GM21447 (cell line): Measurements from ENCODE around the gene ADGRG2.
A peak's percentile ranks its signal among the peaks of the same experiment; 100 is the strongest.
"Not testable (repeated sequence)": the region's sequence is repeated elsewhere in the genome, so short reads cannot be mapped to it uniquely, and the experiment has no call there.

Experiments used
- ATAC-seq: cut with Tn5 transposase; IDR thresholded peaks from one replicate; pipeline ENCODE4 v1.9.1; 2021; ENCODE audit not compliant: unreplicated experiment

ADGRG2 gene

DNA sequence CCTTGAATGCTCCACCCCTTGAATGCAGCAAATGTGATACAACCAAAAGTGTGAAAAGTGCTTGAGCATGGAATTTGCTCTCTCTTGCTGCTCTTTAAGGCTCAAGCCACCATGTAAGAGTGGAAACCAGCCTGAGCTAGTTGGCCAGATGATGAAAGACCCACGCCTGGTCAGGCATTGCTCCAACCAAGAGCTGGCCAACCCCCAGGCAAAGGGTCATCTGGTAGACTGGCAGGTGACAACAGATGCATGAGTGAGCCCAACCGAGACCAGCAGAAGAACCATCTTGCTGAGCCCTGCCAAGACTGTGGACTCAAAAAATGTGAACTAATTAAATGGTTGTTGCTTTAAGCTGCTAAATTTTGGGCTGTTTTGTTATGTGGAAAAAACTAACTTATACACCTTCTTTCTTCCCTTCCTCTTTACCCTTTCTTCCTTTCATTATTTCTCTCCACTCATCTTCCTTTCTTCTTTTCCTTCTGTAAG lies 32.7 kb downstream of the ADGRG2 start:
- ATAC-seq = no peak

DNA sequence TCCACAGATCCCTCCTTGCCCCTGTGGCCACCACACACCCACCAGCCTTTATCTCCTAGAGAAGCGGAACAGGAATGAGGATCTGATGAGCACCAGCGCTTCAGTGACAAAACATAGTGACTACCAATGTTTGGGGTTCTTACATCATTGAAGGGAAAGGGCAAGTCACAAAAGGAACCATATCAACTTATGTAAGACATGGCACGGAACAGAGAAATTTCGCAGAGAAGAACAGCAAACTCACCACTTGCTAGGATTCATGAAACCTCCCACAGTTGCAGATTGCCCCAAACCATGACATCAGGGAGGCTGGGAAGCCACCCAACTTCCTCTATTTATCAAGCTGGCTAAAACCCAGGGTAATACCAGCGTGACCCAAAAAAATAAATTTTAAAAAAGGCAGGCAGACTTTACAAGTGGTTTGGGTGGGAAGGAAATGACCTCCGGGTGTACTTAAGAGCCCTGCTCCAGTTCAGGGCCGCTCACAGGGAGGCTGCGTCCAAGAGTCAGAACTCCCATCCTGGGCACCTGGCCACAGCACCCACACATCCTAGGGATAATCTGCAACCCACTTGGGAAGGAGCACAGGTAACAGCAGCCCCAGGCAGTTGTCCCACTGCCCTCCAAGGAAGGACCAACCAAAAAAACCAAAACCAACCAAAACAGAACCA lies 36.0 kb downstream of the ADGRG2 start:
- no peak for ATAC-seq

DNA sequence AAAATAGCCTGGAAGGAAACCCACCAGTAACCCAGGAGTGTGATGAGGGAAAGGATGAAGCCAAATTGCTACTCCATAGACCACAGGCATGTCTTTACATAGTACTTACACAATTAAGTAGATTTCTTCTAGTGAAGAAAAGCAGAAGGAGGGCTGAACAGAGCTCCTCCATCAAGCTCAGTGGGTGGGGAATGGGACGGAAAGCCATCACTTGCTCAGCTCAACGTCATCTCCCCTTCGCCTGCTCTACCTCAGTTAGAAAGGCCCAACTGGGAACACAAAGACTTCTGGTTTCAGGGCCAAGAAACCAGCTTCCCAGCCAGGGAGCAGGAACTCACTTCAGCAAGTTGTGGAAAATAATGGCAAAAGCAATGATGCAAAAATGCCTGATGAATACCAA lies 36.6 kb downstream of the ADGRG2 start:
- ATAC-seq = no peak

DNA sequence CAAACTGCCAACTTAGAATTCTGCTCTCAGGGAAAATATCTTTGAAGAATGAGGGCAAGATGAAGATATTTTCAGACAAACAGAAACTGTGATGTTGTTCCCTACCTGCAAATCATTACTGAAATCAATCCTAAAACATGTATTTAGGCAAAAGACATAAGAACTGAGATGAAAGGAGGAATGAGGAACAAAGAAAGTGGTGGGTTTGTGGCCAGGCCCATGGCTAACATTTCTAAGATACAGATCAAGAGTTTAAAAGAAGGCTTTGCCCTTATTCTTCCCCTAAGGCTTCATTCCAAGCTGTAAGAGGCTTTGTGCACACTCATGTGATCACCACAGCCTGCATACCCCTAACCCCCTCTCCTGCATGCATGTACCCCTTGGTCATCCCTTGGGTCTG lies 46.5 kb downstream of the ADGRG2 start:
- no peak for ATAC-seq

DNA sequence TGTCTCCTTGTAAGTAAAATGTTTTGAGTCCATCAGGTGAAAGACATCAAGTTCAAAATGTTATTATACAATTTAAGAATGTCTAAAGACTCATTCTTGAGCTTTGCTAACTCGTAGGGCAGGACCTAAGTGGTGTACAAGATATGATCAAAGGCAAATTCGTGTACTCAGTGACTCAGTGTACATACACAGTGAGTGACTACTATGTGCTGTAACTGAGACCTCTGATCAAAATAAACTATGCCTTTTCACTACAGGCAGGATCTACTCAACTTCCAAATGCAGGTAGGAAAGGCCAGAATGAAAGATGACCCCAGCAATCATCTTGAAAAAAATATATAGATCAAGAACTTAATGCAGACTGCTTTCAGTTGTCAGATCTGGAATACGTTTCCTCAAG lies 49.9 kb downstream of the ADGRG2 start:
- no peak for ATAC-seq

DNA sequence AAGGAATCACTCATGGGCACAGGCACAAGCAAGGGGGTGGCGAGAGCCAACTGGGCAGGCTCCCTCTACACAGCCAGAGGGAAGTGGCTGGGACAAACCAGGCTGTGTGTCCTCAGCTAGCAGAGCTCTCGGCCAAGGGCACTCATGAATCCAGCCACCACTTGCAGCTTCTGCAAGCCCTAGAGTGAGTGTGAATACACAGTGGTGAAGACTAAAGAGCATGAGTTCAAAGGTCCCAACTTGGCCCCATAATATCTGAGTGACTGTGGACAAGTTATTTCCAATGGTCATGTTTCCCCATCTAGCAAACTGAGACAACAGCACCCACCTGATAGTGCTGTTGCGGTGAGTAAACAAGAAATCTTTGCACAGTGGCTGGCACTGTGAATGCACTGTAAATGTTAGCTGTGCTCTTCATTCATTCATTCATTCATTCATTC lies 51.7 kb downstream of the ADGRG2 start:
- ATAC-seq = no peak

DNA sequence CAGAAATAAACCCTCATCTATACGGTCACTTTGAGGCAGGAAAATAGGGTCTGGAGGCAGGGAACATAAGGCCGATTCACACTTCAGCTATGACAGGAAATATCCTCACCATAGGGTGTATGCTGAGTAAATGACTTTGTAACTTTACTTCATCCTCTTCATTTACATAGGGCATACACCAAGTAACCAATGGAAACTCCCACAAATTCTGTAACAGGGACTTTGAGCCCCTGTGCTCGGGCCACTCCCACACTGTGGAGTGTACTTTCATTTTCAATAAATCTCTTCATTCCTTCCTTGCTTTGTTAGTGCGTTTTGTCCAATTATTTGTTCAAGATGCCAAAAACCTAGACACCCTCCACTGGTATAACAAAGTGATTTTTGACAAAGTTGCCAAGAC lies 55.3 kb downstream of the ADGRG2 start:
- not testable (repeated sequence) for ATAC-seq

DNA sequence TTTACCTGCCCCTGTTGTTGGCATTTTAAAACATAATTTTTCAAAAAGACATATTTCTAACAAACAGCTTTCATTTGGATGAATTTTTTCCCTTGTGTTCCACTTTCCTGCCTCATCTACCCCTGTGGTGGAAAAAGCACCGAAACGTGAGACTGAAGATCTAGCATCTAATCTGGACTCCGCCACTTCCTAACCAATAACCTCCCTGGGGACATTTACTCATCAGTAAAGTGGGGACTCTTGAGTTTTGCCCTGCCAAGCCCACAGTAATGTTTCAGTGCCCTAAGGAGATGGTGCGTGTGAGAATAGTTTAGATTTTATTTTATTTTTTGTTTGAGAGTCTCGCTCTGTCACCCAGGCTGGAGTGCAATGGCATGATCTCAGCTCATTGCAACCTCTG lies 56.7 kb downstream of the ADGRG2 start:
- ATAC-seq = peak; percentile 65

DNA sequence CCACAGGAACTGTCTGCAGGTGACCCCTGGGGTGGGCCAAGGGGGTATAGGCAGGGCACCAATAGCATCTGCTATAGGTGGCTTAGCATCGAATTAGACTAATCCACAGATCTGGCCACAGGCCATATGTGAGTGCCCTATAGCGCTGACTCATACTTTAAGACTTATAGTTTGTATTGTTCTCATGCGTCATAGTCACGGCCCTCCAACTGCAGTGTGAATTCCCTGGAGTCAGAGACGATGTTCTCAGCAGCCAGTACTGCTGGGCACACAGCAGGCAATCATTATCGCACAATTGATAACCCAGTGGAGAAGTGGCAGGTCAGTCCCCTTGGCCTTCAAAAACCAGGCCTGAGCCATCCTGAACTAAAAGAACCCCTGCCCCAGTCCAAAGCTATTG lies 58.1 kb downstream of the ADGRG2 start:
- ATAC-seq = no peak

DNA sequence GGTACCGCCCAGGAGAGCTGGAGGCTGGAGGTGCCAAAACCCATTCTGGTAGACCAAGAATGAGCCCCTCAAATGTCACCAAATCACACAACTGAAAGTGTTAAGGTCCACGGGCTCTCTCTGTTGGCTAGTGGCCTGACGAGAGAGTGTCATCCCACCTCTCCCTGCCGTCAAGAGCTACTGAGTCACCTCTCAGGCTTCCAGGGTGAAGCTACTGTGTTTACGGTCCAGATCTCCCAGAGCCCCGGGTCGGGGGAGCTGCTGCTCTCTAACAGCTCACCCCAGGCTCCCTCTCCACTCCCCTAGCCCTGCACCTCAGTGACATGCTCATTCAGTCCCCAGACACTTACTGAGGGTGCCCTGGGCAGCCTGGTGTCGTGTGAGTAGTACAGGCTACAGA lies 59.2 kb downstream of the ADGRG2 start:
- ATAC-seq = no peak

DNA sequence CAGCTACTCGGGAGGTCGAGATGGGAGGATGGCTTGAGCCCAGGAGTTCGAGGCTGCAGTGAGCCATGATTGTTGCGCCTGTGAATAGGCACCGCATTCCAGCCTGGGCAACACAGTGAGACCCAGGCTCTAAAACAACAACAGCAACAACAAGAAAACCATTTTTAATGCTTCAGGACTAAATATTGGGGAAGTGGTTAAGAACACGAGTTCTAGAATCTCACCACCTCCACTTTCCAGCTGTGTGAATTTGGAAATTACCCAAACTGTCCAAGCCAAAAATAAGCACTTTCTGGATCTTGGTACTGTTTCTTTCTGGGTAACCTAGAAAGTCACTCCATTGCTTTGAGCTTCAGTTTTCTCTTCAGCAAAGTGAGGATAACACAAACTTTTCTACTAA lies 63.2 kb downstream of the ADGRG2 start:
- no peak for ATAC-seq

DNA sequence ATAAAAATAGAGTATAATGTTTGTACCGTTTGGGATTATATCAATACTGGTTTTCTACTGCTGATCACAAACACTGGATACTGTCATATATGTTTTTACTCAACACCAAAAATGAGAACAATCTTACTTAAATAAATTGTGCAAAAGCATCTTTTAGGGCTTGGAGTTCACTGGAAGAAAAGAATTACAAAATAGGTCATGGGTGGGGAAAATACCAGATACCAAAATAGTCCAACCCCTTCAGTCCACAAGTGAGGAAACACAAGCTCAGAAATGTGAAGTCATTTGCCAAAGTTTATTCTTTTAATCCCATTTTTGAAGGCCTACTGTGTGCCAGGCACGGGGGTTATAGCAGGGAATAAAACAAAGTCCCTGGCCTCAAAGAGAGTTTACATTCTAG lies 64.4 kb downstream of the ADGRG2 start:
- no peak for ATAC-seq

DNA sequence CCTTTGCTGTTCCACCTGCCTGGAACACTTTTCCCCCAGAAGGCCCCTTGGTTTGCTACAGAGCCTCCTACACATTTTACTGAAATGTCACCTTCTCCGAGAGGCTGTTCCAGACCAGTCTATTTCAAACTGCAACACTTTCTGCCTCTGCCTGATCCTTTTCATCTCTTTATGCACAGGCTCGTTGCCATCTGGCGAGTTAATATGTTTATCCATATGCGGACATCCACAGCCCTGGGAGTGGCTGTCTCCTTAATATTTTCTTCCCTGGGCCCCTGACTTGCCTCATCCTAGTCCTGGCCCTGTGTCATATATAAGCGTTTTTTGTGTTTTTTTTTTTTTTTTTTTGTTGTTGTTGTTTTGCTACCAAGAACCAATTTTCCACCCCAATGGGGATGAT lies 73.2 kb downstream of the ADGRG2 start:
- no peak for ATAC-seq

DNA sequence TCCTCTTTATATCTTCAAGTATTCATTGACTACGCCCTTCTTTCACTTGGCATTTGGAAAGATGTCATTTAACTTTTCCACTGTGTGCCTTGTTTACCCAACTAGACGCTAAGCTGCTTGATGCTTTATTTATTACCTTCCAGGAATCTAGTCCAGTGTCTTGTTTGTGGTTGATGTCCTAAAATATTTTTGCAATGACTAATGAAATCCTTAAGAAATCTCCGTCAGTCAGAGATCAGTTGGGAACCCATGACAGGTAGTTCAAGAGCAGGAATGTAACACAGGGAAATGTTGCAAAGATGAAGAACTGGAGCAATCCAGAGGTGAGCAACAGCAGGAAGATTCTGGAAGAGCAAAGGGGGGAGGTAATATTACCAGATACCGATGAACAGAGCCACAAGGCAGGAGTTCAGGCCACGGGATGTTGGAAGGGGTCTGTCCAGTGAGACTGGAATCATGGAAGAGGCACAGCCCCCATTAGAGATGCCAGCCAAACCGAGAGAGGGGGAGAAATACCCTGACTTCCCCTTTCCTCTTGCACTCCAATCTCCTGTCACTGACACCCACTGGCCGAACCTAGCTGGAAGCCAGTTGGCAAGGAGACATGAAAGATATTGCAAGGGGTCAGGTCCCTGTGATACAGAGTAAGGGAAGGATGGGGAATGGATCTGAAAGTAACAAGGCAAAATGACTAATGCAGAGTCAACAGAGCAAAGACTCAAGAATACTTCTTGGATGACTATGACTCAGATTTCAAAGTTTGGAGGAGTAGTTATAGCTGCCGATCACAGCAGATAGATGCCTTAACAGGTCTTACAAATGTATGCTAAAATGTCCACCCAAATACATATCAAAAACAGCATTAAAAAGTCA lies 75.7 kb downstream of the ADGRG2 start:
- ATAC-seq = no peak

DNA sequence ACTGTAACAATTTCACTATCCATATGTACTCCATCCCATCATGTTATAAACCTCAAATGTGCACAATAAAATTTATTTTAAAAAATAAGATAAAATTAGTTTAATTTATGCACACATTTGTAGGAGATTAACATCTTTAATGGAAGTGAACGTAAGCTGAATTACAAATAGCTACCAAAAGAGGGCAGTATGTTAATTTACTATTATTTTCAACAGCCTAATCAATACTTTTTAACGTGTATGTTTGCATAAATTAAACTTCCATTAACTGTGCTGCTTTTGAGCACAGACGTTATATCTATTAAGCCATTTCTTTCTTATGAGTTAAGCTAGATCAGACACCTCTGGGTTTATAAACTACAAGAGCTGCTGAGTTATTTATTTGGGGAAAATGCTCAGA lies 81.9 kb downstream of the ADGRG2 start:
- ATAC-seq = no peak

DNA sequence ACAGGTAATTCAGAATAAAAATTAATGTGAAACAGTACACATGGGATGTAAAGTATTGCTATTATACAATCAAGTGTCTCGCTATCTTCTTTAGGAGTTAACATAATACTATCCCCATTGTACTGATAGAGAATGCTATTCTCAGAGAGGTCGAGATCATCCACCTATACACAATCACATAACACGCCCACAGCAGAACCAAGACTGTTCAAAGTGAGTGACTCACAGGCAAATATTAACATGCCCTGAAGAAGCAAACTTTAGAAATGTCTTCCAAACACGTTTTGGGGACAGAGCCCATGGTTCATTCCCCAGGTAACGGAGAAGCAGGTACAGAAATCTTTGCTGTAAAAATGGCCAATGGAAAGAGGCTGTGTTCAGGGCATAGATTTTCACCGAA lies 88.2 kb downstream of the ADGRG2 start:
- no peak for ATAC-seq

DNA sequence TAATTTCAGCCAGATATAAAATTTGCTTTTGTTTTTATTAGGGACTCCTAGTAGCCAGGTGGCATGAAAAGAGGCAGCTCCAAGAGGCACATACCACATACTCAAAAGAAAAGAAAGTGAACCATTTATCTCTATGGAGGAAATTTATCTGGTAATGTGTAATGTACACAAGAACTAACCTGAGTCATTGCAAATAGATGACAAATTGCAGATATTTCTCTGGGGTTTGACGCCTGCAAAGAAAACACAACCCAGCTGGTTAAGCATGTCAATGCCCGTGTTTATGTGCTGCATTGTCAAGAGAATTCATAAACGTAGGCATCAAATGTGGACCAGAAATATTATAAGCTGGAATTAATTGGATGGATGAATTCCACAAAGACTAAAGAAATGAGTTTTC lies 91.5 kb downstream of the ADGRG2 start:
- no peak for ATAC-seq

DNA sequence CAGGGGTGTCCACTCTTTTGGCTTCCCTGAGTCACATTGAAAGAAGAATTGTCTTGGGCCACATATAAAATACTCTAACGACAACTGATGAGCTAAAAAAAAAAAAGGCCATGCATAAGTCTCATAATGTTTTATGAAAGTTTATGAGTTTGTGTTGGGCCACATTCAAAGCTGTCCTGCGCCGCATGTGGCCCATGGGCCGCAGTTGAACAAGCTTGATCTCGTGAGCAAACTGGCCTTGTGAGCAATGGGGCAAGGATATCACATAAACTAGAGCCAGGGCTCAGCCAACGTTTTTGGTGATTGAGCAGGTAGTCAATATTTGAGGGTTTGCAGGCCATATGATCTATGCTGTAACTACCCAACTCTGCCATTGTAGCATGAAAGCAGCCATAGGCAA lies 93.7 kb downstream of the ADGRG2 start:
- ATAC-seq = no peak

DNA sequence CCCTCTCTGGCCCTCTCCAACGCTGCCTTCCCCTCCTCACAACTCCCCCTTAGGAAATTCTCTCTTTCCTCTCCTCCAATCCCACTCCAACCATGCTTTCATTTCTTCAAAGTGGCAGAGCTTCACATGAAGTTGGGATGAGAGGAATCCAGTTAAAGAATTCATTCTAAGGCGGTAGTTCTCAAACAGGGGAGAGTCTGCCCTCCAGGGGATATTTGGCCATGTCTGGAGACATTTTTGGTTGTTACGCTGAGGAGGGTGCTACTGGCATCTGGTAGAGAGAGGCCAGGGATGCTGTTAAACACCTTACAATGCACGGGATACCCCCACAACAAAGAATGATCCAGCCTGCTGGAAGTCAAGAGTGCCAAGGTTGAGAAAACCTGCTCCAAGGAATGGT lies 97.9 kb downstream of the ADGRG2 start:
- no peak for ATAC-seq

DNA sequence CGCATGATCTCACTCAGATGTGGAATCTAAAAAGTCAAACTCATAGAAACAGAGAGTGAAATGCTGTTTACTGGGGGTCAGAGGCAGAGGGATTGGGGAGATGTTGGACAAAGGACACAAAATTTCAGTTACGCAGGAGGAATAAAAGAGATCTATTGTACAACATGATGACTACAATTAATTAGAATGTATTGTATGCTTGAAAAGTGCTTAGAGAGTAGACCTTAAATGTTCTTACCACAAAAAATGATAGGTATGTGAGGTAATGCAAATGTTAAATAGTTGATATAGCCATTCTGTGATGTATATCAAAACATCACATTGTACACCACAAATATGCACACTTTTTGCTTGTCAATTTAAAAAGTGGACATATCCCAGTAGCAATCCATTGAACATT lies 102.3 kb downstream of the ADGRG2 start:
- no peak for ATAC-seq

DNA sequence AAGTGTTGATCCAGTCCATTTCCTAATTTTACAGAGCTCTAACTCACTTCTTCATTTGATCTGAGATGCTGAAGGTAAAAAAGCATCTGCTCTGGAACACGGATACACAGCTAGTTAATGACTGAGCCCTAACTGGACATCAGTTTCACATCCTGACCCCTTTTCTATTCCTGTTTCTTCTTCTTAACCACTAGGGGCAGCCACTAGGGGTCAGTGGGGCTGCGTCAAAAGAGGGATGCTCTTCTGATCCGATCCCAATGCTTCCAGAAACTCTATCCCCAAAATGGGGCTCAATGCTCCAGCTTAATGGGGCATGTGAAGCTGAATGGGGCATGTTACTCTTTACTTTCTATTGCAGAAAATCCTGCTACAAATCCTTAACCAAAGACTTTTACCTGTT lies 105.0 kb downstream of the ADGRG2 start:
- no peak for ATAC-seq

DNA sequence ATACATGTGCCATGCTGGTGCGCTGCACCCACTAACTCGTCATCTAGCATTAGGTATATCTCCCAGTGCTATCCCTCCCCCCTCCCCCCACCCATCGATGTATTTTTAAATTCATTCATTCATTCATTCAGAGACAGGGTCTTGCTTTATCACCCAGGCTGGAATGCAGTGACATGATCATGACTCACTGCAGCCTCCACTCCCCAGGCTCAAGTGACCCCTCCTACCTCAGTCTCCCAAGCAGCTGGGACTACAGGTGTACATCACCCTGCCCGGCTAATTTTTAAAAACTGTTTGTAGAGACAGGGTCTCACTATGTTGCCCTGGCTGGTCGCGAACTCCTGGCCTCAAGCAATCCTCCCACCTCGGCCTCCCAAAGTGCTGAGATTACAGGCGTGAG lies 105.7 kb downstream of the ADGRG2 start:
- ATAC-seq = not testable (repeated sequence)
